GM19372 (cell line): Measurements from ENCODE around the gene ACOXL.
"Not testable (repeated sequence)": the region's sequence is repeated elsewhere in the genome, so short reads cannot be mapped to it uniquely, and the experiment has no call there.

ENCODE experiments used
- ATAC-seq: cut with Tn5 transposase; IDR thresholded peaks from one replicate; pipeline ENCODE4 v1.9.1; 2021; ENCODE audit warnings: mild to moderate bottlenecking, low read depth, moderate library complexity; ENCODE audit not compliant: unreplicated experiment

Gene ACOXL

GRCh38 chr2:111072220-111072871, 340.0 kb downstream of the ACOXL start:
- ATAC-seq, result no peak

GRCh38 chr2:111082659-111083058, 350.3 kb downstream of the ACOXL start:
- ATAC-seq, result not testable (repeated sequence)

- ATAC-seq, result no peak
Observed at GRCh38 chr2:111091811-111092211, 359.4 kb downstream of the ACOXL start.

- no peak for ATAC-seq
Observed at GRCh38 chr2:111094691-111095090, 362.3 kb downstream of the ACOXL start.

- ATAC-seq, result no peak
Observed at GRCh38 chr2:111095434-111095833, 363.1 kb downstream of the ACOXL start.

- ATAC-seq, result no peak
Observed at GRCh38 chr2:111099402-111099801, 367.0 kb downstream of the ACOXL start.

- peak; percentile 25 for ATAC-seq
Observed at GRCh38 chr2:111100087-111100764, 367.9 kb downstream of the ACOXL start.

GRCh38 chr2:111100765-111101162, 368.4 kb downstream of the ACOXL start:
- peak; percentile 84 for ATAC-seq

GRCh38 chr2:111101592-111101991, 369.2 kb downstream of the ACOXL start:
- ATAC-seq, result no peak

- no peak for ATAC-seq
Observed at GRCh38 chr2:111102216-111102615, 369.8 kb downstream of the ACOXL start.

- ATAC-seq, result no peak
Observed at GRCh38 chr2:111105926-111106325, 373.6 kb downstream of the ACOXL start.

GRCh38 chr2:111106706-111107105, 374.3 kb downstream of the ACOXL start:
- ATAC-seq, result no peak

- ATAC-seq, result no peak
Observed at GRCh38 chr2:111108745-111109271, 376.4 kb downstream of the ACOXL start.

- no peak for ATAC-seq
Observed at GRCh38 chr2:111111101-111111755, 378.9 kb downstream of the ACOXL start.

- no peak for ATAC-seq
Observed at GRCh38 chr2:111113838-111114237, 381.5 kb downstream of the ACOXL start.

GRCh38 chr2:111116011-111116746, 383.8 kb downstream of the ACOXL start:
- no peak for ATAC-seq

- no peak for ATAC-seq
Observed at GRCh38 chr2:111116843-111117597, 384.6 kb downstream of the ACOXL start.

GRCh38 chr2:111117598-111118480, 385.5 kb downstream of the ACOXL start:
- ATAC-seq, result no peak

GRCh38 chr2:111118481-111118980, 386.2 kb downstream of the ACOXL start:
- no peak for ATAC-seq
